BJ (cell line): Measurements from ENCODE around the gene ACTL8. TPM values are rescaled to one million over a fixed set of nuclear protein-coding genes. Genes with fewer than 3 reads are reported as not detected.

Experiments used
- CTCF ChIA-PET: fragments of 350-600 bp; formaldehyde crosslinking; extraction: SDS; loops from one replicate; lab custom pipeline; 2021; ENCODE audit warnings: antibody characterized with exemption, inconsistent platforms; lab: Yijun Ruan, JAX
- POLR2A ChIA-PET: fragments of 300-600 bp; sonication (Branson Sonifier 250); formaldehyde crosslinking; extraction: SDS; loops from one replicate; lab custom pipeline; 2021; ENCODE audit warnings: antibody characterized with exemption; lab: Charles Lee
- DNase-seq: peaks from one replicate; pipeline ENCODE4 v3.0.0-alpha.2; 2011; ENCODE audit warnings: low read depth
- H3K27me3 ChIP-seq: 2 replicates; pipeline ENCODE4 v1.6.0; 2011; ENCODE audit warnings: low read length; ENCODE audit not compliant: control insufficient read depth, insufficient read depth
- H3K36me3 ChIP-seq: 2 replicates; pipeline ENCODE4 v1.5.1; 2011; ENCODE audit warnings: low read length; ENCODE audit not compliant: control insufficient read depth, insufficient read depth
- H3K4me3 ChIP-seq: 2 replicates; pipeline ENCODE4 v1.5.1; 2011; ENCODE audit warnings: low read depth, mild to moderate bottlenecking, control low read depth, low read length
- polyA plus RNA-seq: library from polyadenylated mRNA; depleted of rRNA; stranded (reverse); fragments of >200 nt; gene quantifications from 2 replicates; pipeline ENCODE4 v1.2.3, GENCODE V29; 2011
- TF ChIP-seq, protein P1 (sequence below): IDR thresholded peaks from 2 replicates; pipeline ENCODE4 v1.5.1; 2011; ENCODE audit warnings: low read depth, mild to moderate bottlenecking, control low read depth, inconsistent platforms, low read length, moderate library complexity; ENCODE audit not compliant: insufficient read depth

The ACTL8 gene
- polyA plus RNA-seq, 1 experiment, result 0.07 TPM

DNA sequence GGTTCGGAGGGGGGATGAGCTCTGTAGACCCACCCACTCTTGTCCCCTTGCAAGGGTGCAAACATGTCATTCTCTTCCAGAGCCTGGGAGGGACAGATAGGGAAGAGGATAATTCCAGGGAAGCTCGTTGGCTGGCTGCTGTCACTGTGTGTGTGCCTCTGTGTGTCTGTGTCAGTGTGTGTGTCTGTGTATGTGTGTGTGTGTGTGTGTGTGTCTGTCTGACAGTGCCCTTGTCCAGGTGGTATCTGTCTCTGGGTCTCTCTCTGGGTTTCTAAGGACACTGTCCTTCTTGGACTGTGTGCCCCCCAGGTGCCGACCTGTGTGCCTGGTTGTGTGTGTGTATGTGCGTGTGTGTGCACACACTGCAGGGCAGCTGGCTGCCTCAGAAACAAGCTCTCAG is 90.5 kb downstream of the ACTL8 start:
- POLR2A ChIA-PET, result no interaction called here
- Histone ChIP-seq H3K4me3 (no peak overlapping the region), H3K27me3 (peaks cover 3% of the 10 kb centered on the region; the same call in 1 of the 2 replicates), H3K36me3 (no peaks in the 10 kb centered on the region)
- CTCF ChIA-PET, result interaction anchor here (1.0 kb wide), 1 partner anchor 184 kb away, joined by 5 read pairs; no protein-coding TSS in a partner anchor
- no peak for DNase-seq
- TF ChIP-seq, protein P1, sequence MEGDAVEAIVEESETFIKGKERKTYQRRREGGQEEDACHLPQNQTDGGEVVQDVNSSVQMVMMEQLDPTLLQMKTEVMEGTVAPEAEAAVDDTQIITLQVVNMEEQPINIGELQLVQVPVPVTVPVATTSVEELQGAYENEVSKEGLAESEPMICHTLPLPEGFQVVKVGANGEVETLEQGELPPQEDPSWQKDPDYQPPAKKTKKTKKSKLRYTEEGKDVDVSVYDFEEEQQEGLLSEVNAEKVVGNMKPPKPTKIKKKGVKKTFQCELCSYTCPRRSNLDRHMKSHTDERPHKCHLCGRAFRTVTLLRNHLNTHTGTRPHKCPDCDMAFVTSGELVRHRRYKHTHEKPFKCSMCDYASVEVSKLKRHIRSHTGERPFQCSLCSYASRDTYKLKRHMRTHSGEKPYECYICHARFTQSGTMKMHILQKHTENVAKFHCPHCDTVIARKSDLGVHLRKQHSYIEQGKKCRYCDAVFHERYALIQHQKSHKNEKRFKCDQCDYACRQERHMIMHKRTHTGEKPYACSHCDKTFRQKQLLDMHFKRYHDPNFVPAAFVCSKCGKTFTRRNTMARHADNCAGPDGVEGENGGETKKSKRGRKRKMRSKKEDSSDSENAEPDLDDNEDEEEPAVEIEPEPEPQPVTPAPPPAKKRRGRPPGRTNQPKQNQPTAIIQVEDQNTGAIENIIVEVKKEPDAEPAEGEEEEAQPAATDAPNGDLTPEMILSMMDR, result no peak

DNA sequence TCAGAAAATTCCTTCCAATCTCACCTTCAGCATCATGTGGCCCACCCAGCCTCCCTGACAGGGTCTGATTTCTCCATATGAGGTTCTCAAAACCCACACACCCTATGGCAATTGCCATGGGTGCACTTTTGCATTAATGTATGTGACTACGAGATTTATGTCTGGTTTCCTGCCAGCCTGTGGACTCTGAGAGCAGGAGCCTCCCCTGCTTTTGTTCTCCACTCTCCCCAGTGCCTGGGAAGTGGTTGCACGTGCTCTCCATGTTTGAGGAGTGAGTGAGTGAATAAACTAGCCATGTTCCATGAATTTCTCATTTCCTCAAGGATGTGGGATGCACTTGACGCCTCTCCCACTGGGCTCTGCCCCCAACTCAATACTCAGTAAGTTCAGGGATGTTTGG is 91.2 kb downstream of the ACTL8 start:
- no peak for DNase-seq
- ChIA-PET POLR2A (no interaction called here), CTCF (interaction anchor here (1.0 kb wide), 1 partner anchor 185 kb away, joined by 5 read pairs; no protein-coding TSS in a partner anchor)
- peaks cover 3% of the 10 kb centered on the region; the same call in 1 of the 2 replicates for H3K27me3 ChIP-seq
- H3K36me3 ChIP-seq, result no peaks in the 10 kb centered on the region
- TF ChIP-seq, protein P1, result no peak
- H3K4me3 ChIP-seq, result no peak overlapping the region

DNA sequence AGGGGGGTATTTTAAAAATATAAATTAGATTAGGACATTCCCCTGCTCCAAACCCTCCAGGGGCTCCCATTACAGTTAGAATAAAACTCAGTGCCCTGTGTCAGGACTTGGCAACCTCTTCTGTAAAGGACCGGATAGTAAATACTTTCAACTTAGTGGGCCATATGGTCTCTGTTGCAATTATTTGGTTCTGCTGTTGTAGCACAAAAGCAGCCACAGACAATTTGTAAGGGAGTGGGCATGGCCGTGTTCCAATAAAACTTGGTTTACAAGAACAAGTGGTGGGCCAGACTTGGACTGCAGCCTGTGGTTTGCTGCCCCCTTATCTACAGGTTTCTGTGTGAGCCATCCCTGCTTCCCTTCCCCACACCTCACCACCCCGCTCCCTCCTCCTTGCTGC is 92.0 kb downstream of the ACTL8 start:
- CTCF ChIA-PET, result no interaction called here
- TF ChIP-seq, protein P1, result no peak
- no peak for DNase-seq
- H3K27me3 ChIP-seq, result peaks cover 3% of the 10 kb centered on the region; the same call in 1 of the 2 replicates
- POLR2A ChIA-PET, result no interaction called here
- no peak overlapping the region for H3K4me3 ChIP-seq
- no peaks in the 10 kb centered on the region for H3K36me3 ChIP-seq

DNA sequence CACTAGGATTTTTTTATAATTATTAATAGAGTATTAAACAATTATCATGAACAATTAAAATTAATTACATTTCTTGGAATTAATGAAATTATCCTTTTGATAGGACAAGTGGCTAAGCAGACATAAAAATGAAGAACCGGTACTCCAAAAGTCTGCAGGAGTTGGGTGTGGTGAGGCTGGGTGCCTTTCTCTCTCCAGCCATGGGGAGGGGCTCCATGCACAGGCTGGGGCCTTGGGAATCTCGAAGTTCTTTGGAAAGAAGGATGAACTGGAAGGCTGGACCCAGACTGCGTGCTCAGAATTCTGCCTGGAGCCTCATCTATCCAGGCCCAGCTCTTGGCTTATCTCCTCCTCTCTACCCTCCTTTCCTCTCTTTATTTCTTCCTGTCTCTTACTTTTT is 94.1 kb downstream of the ACTL8 start:
- ChIA-PET POLR2A (no interaction called here), CTCF (interaction anchor here (0.7 to 3.6 kb wide), 3 partner anchors 60 to 250 kb away, joined by 3 to 19 read pairs (median 4); no protein-coding TSS in a partner anchor)
- DNase-seq, result no peak
- Histone ChIP-seq H3K27me3 (0 out of 2 replicates have a peak, but pooled peaks cover 2% of the 10 kb centered on the region), H3K4me3 (no peak overlapping the region), H3K36me3 (no peaks in the 10 kb centered on the region)
- TF ChIP-seq, protein P1, result peak; percentile 69

DNA sequence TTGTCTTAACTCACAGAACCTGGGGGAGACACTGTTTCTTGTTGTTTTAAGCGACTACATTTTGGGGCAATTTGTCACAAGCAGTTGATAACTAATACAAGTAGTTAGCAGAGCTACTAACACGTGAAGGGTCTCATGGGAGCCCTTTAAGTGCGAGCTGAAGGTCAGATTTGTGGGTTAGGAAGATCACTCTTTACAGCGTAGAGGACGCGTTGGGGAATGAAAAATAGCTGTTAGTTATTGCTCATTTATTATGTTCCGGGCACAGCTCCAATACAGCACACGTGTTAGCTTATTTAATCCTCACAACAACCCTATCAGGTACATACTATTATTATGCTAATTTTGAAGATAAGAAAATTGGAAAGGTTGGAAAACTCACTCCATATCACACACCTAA is 95.9 kb downstream of the ACTL8 start:
- H3K4me3 ChIP-seq, result no peak overlapping the region
- CTCF ChIA-PET, result interaction anchor here (0.9 to 3.6 kb wide), 4 partner anchors 14 to 248 kb away, joined by 3 to 19 read pairs (median 4); no protein-coding TSS in a partner anchor
- H3K36me3 ChIP-seq, result no peaks in the 10 kb centered on the region
- no peaks in the 10 kb centered on the region for H3K27me3 ChIP-seq
- TF ChIP-seq, protein P1, result no peak
- POLR2A ChIA-PET, result no interaction called here
- no peak for DNase-seq
